CD8-positive, alpha-beta memory T cell (primary cell): Measurements from ENCODE around the gene DNAH11. TPM values are rescaled to one million over a fixed set of nuclear protein-coding genes. Genes with fewer than 3 reads are reported as not detected.

ENCODE experiments used
- polyA plus RNA-seq: library from polyadenylated mRNA; unstranded; fragments of 300-500 nt; fragmentation: Illumina TruSeq; gene quantifications from one replicate; pipeline ENCODE4 v1.2.3, GENCODE V29; 2021
- total RNA-seq, 2 experiments: library from RNA; stranded (reverse); gene quantifications; one replicate each; pipeline ENCODE4 v1.2.3, GENCODE V29; 2021

The DNAH11 gene
- total and polyA plus RNA-seq, 3 experiments from 2014 or later: 0.02 TPM; not detected in 2

Other genes starting within 250 kb of the DNAH11 start
- 10 to 100 TPM; 20.0 to 22.2 TPM for gene SP4, start 115.0 kb upstream of the DNAH11 start, total RNA-seq
- gene SP4, start 115.0 kb upstream of the DNAH11 start, polyA plus RNA-seq: 14.1 TPM